NCI-H146 treated with DMSO at 0.1 percent for 48 hours (cell line): ENCODE results near the gene ANP32B.
"Not testable (repeated sequence)": the region's sequence is repeated elsewhere in the genome, so short reads cannot be mapped to it uniquely, and the experiment has no call there.

Experiments used
- DNase-seq: peaks from one replicate; lab custom pipeline; 2025; ENCODE audit not compliant: unreplicated experiment; lab: John Stamatoyannopoulos, UW

Gene ANP32B

DNA sequence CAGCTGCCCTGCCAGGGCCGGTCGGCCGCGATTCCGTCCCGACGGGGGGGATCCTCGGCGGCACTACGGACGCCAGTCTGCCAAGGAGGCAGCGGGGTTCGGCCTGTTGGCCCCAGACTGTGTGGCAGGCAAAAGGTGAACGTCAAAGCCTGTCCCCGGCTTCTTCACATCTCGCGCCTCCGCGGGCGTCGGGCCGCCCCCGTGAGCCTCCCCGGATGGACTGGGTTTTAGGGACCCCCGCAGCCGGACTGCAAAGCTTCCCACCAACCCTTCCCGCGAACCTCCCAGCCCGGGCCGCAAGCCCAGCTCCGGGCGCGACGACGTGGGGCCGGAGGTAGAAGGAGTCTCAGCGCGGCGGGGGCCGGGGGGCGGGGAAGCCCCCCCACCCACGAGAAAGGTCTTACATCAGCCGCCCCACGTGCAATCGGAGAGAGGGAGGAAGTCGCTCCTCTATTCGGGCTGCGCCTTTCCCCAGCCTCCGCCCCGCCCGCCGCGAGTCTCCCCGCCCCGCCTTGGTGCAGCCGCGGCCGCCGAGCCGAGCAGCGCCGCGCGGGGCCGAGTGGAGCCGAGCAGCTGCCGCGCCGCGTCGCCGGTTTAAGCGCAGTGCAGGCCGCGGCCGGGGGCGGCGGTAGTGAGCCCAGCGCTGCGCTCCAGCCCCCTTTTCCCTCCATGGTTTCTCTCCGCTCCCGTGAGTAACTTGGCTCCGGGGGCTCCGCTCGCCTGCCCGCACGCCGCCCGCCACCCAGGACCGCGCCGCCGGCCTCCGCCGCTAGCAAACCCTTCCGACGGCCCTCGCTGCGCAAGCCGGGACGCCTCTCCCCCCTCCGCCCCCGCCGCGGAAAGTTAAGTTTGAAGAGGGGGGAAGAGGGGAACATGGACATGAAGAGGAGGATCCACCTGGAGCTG lies at the start of gene ANP32B:
TSS of gene ANP32B (plus strand) at position 659 of the 906 bp plus-strand sequence. CDS start at position 874, 215 bp downstream.
- peak; percentile 54 for DNase-seq

DNA sequence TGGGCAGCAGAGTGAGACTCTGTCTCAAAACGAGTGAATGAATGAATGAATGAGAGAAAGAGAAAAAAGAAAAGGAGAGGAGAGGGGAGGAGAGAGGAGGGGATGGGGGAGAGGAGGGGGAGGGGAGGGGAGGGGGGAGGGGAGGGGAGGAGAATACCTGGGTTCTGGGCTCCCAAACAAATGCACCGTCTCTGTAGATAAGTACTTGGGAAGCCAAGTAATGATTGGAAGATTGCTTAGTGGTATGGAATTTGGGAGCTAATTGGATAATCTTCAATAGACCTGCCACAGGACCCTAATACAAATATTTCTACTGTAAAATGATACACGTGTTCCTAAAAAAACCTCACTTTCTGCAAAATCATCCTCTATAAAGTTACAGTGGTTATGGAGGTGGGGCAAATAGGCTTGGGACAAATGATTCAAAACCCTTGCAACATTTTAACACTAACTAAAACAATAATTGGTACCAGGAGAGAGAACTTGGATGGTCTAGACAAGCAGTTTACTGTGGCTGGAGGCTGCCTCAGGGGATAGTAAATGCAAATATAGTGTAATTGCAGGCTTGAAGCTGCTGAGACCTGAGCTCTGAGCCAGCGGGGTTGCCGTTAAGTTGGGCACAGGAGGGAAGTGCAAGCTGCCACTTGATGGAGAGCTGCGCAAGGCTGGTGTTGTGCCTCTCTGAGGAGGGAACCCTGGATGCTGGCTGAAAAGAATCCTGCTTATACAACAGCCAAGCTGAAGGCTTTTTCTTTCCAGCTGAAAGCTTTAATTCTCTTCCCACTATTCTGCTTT lies 48.6 kb upstream of the ANP32B start:
- DNase-seq = peak; percentile 38

DNA sequence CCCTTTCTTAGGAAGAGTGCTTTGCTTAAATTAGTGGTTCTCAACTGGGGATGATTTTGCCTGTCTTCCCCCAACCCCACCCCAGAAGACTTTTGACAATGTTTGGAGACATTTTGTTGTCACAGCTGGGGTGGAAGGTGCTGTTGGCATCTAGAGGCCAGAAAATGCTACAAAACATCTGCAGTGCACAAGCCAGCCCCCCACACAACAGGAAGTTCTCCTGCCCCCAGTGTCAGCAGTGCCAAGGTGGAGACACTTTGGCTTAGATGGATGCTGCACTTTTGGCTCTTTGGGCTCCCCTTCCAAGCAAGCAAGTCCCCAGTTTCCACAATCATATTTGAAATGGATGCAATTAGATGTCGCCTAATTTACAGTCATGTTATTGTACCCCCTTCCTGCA lies 47.9 kb upstream of the ANP32B start:
- no peak for DNase-seq

DNA sequence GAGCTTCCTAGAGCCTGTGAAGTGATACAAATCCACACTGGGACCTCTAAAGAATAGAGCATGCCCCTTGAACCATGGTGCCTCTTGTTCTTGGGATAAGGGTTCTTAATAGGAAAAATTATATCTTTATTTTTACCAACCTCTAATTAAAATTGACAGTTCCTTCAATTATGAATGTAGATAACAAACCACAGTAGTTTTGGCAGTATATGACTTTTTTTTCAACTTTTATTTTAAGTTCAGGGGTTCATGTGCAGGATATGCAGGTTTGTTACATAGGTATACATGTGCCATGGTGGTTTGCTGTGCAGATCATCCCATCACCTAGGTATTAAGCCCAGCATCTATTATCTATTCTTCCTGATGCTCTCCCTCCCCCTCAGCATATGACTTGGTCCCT lies 46.1 kb upstream of the ANP32B start:
- no peak for DNase-seq

DNA sequence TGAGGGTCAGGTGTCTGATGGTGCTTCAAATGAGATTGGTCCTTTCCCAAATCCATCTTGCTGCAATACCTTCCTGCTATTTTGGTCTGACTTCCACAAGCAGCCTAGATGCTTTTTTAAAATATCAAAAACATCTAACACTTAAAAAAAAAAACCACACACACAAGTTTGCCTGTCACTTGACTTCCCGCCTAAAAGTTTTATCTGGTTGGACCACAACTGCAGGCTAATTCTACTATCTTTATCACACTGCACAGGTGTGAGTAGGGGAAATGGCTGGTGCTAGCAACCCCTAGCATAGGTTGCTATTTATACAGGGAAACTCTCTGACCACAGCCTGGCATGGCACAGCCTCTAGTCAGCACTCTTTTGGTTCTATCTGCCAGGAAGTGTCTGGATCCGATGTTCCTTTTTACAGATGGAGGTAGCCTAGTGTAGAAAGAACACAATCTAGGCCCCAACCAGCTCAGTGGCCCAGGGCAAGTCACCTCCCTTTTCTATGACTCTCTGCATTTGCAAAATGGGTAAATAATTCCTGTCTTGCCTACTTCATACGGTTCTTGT lies 45.0 kb upstream of the ANP32B start, which contains the start of gene HEMGN:
TSS of gene HEMGN (minus strand) at position 92 of the 564 bp plus-strand sequence. CDS start at position 56, 36 bp downstream.
- no peak for DNase-seq

DNA sequence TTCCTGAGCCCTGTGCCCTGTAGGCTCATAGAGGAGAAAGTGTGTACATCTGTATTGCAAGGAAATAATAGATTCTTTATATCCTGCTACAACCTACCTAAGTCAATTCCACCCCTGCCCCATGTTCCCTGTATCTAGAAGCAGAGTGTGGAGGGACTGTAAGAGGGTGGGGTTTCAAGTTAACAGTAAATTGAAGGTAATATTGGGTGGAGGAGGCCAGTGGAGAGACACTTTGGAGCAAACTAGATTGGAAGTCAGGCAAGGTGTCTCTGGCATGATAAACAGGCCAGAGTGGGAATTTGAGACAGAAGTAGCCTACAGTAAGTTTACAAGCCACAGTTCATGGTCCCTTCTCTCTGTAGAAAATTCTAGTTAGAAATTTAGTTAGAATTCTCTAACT lies 42.9 kb upstream of the ANP32B start:
- no peak for DNase-seq

DNA sequence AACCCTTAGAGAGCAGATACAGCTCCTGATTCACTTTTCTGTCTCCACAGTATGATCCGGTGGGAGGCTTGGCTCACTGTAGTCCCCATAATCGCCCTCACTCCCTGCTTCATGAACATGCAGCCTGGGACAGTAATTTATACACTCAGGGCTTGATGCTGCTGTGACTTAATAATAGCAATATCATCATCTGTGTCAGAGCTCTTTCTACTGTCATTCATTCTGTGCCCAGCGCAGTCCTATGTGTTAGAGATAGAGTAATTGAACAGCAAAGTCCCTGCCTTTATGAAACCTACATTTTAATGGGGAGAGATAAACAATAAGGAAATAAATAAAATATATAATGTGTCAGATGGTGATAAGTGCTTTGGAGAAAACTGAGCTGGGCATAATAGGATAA lies 42.4 kb upstream of the ANP32B start:
- no peak for DNase-seq

DNA sequence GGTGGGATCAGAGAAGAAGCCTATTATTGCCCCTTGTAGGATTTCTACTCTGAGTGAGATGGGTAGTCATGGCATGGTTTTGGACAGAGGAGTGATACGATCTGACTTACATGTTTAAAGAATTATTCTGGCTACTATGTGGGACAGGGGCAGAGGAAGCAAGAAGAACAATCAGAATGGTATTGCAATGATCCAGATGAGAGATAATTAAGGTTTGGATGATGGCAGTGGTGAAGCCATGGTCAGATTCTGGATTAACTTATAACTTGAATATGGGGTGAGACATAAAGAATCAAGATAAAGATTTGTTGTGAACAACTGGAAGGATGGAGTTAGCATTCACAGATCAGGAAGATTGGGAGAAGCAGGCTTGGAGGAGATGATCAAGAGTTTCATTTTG lies 41.8 kb upstream of the ANP32B start:
- DNase-seq = no peak

DNA sequence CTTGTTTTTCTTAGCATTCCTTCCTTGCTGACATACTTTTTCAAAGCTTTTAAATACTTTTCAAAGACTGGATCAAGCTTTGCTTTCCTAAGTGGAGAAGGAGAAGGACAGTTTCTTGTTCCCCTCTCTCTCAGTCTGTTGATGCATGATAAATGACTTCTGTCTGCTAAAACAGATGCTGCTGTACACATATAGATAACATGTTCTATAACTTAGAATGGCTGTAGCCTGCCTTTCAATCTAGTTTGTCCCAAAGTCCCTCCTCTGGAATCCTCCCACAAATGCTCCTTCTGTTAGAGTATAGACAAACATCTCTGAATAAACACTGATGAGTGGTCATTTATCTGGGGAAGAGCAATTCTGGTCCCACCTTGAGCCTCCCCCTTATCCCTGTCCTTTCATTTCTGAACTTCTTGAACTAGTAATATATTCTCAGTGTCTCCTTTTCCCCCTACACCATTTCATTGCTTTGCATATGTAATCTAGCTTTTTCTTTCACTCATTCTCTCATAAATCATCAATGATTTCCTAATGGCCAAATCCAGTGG lies 39.8 kb upstream of the ANP32B start:
- no peak for DNase-seq

DNA sequence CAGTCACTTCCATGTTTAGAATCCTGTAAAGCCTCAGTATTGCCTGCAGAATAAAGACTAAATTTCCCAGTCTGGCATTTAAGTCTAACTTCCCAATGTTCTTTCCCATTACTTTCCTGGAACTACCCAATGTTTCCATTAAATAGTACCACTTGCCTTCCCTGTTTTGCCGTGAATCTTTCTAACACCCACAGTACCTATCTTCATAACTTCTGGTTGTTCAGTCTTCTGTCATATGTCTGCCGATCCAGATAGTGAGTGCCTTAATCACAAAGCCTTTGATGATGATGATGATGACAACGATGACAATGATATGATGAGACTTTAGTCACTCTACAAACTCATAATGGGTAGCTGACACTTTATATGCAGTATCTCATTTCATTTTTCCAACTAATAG lies 38.5 kb upstream of the ANP32B start:
- DNase-seq = no peak

DNA sequence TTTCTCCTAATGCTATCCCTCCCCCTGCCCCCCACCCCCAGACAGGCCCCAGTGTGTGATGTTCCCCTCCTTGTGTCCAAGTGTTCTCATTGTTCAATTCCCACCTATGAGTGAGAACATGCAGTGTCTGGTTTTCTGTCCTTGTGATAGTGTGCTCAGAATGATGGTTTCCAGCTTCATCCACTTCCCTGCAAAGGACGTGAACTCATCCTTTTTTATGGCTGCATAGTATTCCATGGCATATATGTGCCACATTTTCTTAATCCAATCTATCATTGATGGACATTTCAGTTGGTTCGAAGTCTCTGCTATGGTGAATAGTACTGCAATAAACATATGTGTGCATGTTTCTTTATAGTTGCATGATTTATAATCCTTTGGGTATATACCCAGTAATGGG lies 37.7 kb upstream of the ANP32B start:
- not testable (repeated sequence) for DNase-seq

DNA sequence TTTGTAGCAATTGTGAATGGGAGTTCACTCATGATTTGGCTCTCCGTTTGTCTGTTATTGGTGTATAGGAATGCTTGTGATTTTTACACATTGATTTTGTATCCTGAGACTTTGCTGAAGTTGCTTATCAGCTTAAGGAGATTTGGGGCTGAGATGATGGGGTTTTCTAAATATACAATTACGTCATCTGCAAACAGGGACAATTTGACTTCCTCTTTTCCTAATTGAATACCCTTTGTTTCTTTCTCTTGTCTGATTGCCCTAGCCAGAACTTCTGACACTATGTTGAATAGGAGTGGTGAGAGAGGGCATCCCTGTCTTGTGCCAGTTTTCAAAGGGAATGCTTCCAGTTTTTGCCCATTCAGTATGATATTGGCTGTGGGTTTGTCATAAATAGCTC lies 36.0 kb upstream of the ANP32B start:
- not testable (repeated sequence) for DNase-seq

DNA sequence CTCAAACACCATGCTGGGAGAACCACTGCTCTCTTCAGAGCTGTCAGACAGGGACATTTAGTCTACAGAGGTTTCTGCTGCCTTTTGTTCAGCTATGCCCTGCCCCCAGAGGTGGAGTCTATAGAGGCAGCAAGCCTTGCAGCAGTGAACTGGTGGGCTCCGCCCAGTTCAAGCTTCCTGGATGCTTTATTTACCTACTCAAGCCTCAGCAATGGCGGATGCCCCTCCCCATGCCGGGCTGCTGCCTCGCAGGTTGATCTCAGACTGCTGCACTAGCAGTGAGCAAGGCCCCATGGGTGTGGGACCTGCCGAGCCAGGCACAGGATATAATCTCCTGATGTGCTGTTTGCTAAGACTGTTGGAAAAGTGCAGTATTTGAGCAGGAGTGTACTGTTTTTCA lies 32.3 kb upstream of the ANP32B start:
- DNase-seq = not testable (repeated sequence)

DNA sequence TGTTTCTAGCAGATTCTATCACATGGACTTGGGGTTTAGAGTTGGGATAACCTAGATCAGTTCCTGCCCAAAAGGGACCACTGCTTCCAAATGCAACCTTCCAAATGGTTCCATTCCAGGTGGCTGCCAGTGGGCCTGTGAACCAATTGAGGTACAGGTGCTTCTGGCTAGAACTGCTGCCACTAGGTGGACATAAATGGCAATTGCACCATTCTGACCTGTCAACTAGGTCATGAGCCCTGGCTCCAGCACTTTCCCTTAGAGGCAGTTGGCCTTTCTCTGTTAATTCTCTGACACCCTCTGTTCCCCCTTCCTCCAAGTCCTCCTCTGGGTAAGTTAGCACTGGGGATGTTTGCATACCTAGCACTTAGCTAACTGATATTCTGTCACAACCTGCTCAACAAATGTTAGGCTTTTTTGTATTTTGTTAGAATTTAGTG lies 28.6 kb upstream of the ANP32B start:
- DNase-seq = peak; percentile 43

DNA sequence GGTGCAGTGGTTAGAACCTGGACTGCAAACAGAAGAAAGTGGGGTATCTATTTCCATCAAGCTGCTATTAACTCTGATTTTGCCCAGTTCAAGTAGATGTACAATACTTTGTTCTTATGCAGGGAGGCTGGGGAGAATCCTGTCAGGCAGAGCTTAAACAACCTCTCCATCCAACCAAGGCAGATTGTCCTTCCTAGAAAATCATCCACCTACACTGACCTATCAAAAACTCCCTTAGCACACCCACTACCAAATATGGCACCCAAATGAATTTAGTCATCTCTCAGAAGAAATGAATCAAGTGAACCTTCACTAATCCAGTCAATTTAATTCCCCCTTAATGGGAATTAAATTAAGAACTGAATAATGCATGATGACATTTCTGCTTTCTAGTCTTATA lies 26.8 kb upstream of the ANP32B start:
- DNase-seq = no peak

DNA sequence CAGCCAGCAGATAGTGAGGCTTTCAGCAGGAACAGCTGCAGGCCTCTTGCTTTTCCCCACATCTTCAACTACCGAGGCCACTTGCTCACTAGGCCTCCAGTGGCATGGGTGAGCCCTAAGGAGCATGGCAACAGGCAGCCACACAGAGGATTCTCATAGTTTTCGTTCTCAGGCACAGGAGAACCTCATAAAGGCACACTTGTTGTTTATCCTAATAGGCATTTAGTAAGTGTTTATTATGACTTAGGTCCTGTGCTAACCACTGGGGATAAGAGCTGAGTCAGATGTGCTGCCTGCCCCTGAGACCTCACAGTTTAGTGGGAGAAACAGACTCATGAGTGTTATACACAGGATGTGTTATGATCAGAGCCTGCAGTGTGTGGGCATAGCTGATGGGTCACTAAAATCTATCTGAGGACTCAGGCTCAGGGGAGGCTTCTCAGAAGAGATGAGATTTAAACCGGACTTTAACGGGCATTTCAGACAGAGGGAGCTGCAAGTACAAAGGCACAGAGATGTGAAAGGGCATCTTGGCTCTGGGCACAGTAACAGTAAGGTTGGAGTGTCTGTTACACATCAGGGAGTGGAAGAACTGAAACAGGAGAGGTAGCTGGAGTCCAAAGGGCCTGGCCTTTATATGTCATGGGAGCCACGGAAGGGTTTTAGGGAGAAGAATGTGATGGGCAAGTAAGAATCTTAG lies 24.2 kb upstream of the ANP32B start:
- DNase-seq = no peak

DNA sequence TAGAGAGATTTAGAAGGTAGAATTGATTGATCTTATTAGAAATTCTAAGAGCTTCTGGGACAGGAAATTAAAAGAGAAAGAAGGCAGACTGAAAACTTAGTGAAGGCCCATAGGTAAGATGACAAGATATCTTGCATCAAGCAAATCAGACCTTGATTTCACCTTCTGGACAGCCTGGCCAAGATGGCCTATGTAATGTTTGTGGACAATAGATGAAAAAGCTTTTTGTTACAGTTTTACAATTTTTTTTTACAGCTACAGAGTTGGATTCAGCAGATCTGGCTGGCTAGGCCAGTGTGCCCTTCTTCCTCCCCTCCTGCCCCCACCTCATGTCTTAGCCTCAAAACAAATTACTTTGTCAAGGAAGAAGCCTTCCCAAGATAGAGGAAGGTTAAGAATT lies 23.6 kb upstream of the ANP32B start:
- no peak for DNase-seq

DNA sequence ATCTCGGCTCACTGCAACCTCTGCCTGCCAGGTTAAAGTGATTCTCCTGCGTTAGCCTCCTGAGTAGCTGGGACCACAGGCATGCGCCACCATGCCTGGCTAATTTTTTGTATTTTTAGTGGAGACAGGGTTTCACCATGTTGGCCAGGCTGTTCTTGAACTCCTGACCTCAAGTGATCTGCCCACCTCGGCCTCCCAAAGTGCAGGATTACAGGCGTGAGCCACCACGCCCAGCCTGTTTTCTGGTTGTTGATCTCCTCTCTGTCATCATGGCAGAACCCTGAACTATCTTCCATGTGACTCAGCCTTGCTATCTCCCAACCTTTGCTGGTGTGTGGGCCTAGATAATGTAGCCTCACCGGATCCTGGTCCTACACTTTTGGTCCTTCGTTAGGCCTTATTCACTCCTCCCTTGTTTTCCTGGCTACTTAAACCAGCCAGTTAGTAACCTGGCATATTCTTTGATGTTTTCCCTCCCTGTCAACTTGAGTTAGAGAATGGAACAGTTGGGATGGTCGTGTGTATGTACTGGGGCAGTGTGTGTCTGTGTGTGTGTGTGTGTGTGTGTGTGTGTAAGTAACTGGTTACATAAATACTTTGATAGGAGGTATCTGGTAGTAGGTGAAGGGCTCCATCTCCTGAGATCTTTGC lies 22.3 kb upstream of the ANP32B start:
- DNase-seq = not testable (repeated sequence)

DNA sequence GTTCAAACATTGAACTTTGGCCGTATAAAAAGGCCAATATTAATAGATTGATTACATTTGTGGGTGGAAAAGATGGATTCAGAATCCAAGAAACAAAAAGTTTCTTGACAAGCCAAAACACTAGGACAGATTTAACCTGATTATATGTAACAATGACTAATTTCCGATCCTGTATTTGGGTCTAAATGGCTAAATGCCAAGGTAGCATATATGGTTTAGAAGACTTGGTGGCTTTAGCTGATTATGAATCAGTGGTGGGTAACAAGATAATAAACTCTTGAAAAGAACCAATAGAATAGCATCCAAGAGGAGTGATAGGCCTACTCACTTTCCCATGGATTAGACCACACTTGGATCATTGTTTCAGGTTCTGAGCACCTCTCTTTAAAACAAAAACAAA lies 21.8 kb upstream of the ANP32B start:
- DNase-seq = no peak

DNA sequence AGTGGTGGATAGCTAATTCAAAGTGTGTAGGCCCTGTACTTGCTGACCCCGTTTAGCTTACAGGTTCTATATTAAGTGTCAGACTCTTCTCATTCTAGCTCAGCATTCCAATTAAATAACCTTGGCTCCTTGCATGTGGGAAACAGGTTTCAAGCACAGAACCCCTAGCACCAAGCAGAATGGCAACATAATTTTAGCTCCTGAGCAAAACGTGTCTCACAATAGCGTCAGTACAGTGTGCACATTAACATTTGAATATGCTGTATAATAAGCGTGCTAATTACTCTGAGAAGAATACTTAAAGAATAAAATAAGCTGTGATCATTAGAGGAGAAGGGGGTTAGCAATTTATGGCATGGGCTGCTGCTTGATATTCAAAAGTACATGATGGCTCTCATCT lies 21.0 kb upstream of the ANP32B start:
- DNase-seq = no peak
